ENCODE results near the gene SIGLEC9.

The SIGLEC9 gene

GRCh38 chr19:51125421-51126075 is 842 bp downstream of the SIGLEC9 start:
- Mint-ChIP-seq H3K4me3 (no peak overlapping the region), H3K9me3 (no peaks in the 10 kb centered on the region), H3K27ac (no peak overlapping the region), H3K4me1 (peaks cover 16% of the 10 kb centered on the region), H3K27me3 (ENCODE audit: low read depth, poor library complexity) (peaks cover 39% of the 10 kb centered on the region), H3K36me3 (ENCODE audit: low read depth) (no peaks in the 10 kb centered on the region)
- TF ChIP-seq CTCF (IDR thresholded peaks at IDR 0.05), result no peak
- DNase-seq, result no peak

GRCh38 chr19:51127032-51127431 is 2.3 kb downstream of the SIGLEC9 start:
- Mint-ChIP-seq H3K9me3 (no peaks in the 10 kb centered on the region), H3K27ac (no peak overlapping the region), H3K36me3 (ENCODE audit: low read depth) (no peaks in the 10 kb centered on the region), H3K4me3 (no peak overlapping the region), H3K27me3 (ENCODE audit: low read depth, poor library complexity) (peaks cover 38% of the 10 kb centered on the region), H3K4me1 (peaks cover 18% of the 10 kb centered on the region)
- DNase-seq, result no peak
- TF ChIP-seq CTCF (IDR thresholded peaks at IDR 0.05), result no peak

GRCh38 chr19:51127755-51128154 is 3.0 kb downstream of the SIGLEC9 start:
- DNase-seq, result no peak
- no peaks in the 10 kb centered on the region for H3K9me3 Mint-ChIP-seq
- no peak overlapping the region for H3K27ac Mint-ChIP-seq
- H3K4me3 Mint-ChIP-seq, result no peak overlapping the region
- H3K36me3 Mint-ChIP-seq (ENCODE audit: low read depth), result no peaks in the 10 kb centered on the region
- H3K27me3 Mint-ChIP-seq (ENCODE audit: low read depth, poor library complexity), result peaks cover 37% of the 10 kb centered on the region
- peaks cover 20% of the 10 kb centered on the region for H3K4me1 Mint-ChIP-seq
- TF ChIP-seq CTCF (IDR thresholded peaks at IDR 0.05), result no peak

GRCh38 chr19:51128227-51128626 is 3.5 kb downstream of the SIGLEC9 start:
- peaks cover 20% of the 10 kb centered on the region for H3K4me1 Mint-ChIP-seq
- no peak for TF ChIP-seq CTCF (IDR thresholded peaks at IDR 0.05)
- no peak overlapping the region for H3K4me3 Mint-ChIP-seq
- no peaks in the 10 kb centered on the region for H3K36me3 Mint-ChIP-seq (ENCODE audit: low read depth)
- DNase-seq, result no peak
- H3K27me3 Mint-ChIP-seq (ENCODE audit: low read depth, poor library complexity), result peaks cover 36% of the 10 kb centered on the region
- no peak overlapping the region for H3K27ac Mint-ChIP-seq
- H3K9me3 Mint-ChIP-seq, result no peaks in the 10 kb centered on the region

- TF ChIP-seq CTCF (IDR thresholded peaks at IDR 0.05), result no peak
- H3K27me3 Mint-ChIP-seq (ENCODE audit: low read depth, poor library complexity), result peaks cover 30% of the 10 kb centered on the region
- no peak overlapping the region for H3K4me3 Mint-ChIP-seq
- H3K4me1 Mint-ChIP-seq, result peaks cover 17% of the 10 kb centered on the region
- peak overlapping the region; percentile 83 for H3K27ac Mint-ChIP-seq
- no peak for DNase-seq
- no peaks in the 10 kb centered on the region for H3K36me3 Mint-ChIP-seq (ENCODE audit: low read depth)
- H3K9me3 Mint-ChIP-seq, result peaks cover 6% of the 10 kb centered on the region
Observed at GRCh38 chr19:51129716-51130115, 5.0 kb downstream of the SIGLEC9 start.
